GM18951 (cell line): ENCODE results near the gene PHLDB1.
"Not testable (repeated sequence)": the region's sequence is repeated elsewhere in the genome, so short reads cannot be mapped to it uniquely, and the experiment has no call there.

Source experiments
- POLR2A ChIP-seq: IDR thresholded peaks from 4 replicates; pipeline ENCODE4 v1.6.1; 2011; ENCODE audit warnings: mild to moderate bottlenecking; ENCODE audit not compliant: insufficient read length, insufficient read depth; ENCODE audit errors: extremely low read depth
- in situ Hi-C: fragments of 300-500 bp; cut with MboI; formaldehyde crosslinking; loops from one replicate; pipeline ENCODE4 v1.12.0; 2022; ENCODE audit warnings: low sequenced_read_pairs, mixed read lengths, inconsistent platforms; ENCODE audit not compliant: unreplicated experiment

Gene PHLDB1

DNA sequence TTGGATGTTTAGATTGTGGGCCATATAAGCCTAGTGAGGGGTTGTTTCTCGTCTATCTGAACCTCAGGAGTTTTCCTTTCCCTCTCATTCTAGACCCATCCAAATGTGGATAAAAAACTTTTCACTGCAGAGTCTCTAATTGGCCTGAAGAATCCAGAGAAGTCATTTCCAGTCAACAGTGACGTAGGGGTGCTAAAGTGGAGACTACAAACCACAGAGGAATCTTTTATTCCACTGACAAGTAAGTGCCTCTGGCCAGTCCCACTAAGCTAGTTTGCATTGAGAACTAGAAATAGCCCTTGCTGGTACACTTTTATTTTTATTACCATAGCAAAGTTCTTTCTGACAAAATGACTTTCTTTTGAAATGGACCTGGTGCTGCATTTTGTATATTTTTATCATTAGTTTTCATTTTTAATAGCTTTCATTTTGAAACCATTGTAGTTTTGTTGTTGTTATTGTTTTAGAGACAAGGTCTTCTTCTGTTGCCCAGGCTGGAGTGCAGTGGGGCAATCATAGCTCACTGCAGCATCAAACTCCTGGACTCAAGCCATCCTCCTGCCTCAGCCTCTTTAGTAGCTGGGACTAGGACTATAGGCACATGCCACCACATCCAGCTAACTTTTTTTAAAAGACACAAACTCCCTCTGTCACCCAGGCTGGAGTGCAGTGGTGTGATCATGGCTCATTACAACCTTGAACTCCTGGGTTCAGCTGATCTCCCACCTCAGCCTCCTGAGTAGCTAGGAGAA is 14.6 kb upstream of the PHLDB1 start:
- TF ChIP-seq POLR2A, result no peak
- in situ Hi-C loops, result no loop called here

DNA sequence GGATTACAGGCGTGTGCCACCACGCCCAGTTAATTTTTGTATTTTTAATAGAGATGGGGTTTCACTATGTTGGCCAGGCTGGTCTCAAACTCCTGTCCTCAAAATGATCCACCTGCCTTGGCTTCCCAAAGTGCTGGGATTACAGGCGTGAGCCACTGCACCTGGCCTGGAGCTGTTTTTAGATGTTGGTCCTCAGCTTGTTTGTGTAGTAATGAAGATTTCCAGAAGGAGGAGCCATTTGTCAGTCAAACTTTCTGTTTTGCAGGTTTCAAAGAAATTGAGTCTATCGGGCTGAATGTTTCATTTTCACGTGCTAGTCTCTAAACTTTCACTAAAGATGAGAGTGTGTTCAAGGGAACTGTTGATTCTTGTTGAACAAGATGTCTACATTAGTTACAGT is 12.4 kb upstream of the PHLDB1 start:
- in situ Hi-C loops, result not testable (repeated sequence)

DNA sequence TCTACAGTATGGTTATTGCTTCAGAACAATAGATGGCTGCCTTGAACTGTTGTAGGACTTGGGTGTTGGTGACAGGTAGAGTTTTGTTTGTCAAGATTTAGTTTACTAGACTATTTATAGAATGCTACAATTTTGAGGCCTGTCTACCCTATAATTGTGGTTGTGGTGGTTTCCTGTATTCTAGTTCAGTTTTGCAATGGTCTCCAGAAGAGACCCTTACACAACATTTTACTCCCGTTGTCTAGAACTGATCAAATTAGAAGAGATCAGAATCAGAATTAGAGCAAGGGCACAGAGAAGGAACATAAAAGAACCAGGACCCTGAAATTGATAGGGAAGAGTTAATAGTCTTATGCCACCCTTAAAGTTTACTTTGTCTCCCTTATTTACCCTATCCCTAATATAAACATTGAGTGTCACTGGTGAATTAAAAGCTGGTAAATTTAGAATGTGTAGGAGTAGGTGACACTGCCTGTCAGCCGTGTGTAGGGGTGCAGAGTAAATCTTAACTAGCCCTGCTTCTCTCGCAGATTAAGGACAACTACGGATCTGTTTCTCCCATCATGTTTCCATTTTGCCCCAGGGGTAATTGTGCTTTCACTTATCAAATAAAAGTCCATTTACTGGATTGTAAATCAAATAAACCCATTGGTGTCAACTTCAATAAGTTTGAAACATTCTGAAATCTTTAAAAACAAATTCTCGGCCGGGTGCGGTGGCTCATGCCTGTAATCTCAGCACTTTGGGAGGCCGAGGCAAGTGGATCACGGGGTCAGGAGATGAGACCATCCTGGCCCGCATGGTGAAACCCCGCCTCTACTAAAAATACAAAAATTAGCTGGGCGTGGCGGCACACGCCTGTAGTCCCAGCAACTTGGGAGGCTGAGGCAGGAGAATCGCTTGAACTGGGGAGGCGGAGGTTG is 10.9 kb upstream of the PHLDB1 start:
- in situ Hi-C loops, result no loop called here
- TF ChIP-seq POLR2A, result no peak

DNA sequence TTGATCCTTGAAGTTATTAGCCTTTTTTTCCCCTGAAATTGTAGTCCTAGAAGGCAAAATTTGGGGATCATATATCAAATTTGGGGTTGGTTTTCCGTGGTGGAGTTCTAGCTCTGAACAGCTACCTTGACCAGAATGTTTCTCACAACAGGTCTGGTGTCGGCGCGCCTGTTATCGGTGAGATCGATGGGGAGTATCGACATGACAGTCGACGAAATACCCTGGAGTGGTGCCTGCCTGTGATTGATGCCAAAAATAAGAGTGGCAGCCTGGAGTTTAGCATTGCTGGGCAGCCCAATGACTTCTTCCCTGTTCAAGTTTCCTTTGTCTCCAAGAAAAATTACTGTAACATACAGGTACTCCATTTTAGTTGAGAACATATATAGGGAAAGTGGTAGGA is 9.9 kb upstream of the PHLDB1 start:
- TF ChIP-seq POLR2A, result no peak
- in situ Hi-C loops, result no loop called here

DNA sequence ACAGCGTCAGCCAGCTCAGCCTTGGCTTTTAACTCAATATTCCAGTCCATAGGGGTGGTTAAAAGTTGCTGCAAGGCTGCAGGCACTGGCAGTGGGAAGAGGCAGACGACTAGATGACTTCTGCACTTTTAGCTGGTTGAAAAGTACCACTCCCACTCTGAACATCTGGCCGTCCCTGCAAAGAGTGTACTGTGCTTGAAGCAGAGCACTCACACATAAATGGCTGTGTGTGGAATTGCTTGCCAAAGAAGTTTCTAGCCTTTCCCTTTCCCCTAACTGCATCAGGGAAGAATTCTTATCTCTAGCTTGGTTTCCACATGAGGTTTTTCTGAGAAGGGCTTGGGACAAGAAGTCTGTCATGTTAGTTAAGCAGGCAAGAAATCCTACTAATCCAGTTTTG is 5.1 kb upstream of the PHLDB1 start:
- TF ChIP-seq POLR2A, result no peak
- in situ Hi-C loops, result no loop called here

DNA sequence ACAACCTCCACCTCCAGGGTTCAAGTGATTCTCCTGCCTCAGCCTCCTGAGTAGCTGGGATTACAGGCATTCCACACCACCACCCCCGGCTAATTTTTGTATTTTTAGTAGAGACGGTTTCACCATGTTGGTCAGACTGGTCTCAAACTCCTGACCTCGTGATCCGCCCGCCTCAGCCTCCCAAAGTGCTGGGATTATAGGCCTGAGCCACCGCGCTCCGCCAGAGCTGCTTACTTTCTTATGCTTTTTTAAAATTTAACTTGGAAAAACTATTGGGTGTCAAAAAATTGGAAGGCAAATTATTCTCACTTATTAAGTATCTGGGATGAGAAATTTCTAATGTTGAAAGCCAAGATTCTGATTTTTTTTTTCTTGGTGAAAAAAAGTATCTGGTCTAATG is 3.7 kb upstream of the PHLDB1 start:
- in situ Hi-C loops, result not testable (repeated sequence)

DNA sequence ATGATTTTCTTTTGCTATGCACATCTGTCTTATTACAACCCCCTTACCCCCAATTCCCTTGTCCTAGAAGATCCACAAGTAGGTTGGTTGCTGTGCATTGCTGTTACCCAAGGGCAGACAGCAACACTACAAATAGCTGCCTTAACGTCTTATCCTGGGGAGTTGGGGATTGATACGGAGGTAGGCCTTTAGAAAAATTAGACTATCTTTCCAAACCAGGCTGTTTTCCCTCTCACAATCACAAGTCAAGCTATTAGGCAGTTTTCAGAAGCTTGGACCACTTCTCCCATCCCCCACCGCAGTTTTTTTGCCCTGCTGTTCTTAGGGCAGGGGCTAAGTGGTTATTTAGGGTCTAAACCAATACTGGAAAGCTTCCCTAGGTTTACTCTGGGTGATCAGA is 2.8 kb upstream of the PHLDB1 start:
- in situ Hi-C loops, result no loop called here
- no peak for TF ChIP-seq POLR2A

DNA sequence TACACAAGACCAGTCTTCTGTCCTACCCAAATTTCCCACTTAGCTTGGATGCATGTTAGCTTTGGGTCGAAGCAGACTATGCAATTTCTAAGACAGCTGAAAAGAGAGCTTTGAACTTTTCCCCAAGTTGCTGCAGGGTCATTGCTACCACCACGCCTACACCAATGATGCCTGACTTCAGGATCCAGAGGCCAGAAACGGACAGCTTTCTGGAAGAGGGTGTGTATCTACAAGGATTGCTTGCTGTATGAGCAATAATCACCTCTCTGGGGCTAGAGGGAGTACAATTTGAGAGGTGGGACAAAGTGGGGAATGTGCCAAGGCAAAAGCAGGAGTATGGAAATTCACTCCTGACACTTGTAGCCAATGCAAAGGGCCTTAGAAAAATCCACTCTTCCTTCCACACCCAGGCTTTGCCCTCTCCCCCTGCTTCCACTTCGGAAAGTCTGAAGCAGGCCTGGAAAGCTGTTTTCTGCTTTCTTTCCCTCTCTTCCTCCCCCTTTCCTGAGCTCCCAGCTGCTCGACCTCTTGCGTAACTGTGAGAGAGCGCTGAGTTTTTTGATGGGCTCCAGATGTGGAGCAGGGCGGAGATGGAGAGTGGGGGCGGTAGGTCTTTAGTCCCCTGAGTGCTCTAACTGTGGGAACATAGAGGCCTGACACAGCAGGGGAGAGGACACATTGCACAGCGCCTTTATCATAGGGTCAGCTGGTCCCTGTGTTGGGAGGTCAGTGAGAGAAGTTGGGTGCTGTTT is 2.1 kb upstream of the PHLDB1 start:
- in situ Hi-C loops, result no loop called here
- no peak for TF ChIP-seq POLR2A

DNA sequence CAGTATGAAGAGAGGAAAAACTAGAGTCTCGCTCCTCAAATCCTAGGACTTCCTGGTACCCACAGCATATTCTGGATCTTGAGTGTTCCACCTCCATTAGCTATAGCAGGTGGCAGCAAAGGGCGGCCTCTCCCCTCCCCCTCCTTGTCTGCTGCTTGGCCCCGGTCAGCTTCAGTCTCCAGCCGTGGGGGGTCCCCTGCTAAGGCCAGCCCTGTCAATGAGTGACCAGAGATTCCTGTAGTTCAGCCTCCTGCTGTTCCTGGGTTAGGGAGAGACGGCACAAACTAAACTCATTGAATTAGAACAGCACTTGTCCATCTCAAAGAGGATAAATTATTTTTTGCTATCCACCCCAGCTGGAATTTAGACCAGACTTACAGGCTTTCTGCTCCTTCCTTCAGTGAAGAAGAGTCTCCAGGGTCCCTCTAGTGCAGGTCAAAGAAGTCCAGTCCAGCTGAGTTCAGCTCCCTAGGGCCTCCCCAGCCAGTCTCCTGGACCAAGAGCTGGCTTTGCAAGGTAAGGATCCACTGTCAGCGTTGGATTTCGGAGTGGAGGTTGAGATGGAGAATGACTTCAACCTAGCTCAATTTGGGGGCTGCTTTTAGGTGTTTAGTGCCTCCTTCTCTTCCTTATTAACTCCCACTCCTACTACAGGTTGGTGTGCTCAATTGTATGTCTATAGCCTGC is 1.1 kb upstream of the PHLDB1 start:
- in situ Hi-C loops, result no loop called here
- no peak for TF ChIP-seq POLR2A

DNA sequence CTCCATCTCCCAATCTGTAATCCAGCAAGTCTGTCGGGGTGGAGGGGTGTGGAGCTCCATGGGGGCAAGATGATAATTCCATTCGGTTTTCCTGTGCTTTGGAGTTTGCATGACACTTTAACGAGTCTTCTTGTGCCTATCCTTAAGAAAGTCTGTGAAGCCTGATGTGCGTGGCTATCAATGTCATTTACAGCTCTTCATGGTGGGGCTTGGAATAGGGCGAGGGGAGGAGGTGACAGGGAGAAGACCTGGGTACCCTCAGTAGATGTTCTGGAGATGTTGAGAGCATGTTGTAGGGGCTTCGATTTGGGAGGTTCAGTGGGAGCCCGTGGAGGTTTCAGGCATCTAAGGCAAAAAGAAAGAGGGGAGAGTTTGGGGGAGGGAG is 579 bp upstream of the PHLDB1 start:
- in situ Hi-C loops, result no loop called here
- no peak for TF ChIP-seq POLR2A

DNA sequence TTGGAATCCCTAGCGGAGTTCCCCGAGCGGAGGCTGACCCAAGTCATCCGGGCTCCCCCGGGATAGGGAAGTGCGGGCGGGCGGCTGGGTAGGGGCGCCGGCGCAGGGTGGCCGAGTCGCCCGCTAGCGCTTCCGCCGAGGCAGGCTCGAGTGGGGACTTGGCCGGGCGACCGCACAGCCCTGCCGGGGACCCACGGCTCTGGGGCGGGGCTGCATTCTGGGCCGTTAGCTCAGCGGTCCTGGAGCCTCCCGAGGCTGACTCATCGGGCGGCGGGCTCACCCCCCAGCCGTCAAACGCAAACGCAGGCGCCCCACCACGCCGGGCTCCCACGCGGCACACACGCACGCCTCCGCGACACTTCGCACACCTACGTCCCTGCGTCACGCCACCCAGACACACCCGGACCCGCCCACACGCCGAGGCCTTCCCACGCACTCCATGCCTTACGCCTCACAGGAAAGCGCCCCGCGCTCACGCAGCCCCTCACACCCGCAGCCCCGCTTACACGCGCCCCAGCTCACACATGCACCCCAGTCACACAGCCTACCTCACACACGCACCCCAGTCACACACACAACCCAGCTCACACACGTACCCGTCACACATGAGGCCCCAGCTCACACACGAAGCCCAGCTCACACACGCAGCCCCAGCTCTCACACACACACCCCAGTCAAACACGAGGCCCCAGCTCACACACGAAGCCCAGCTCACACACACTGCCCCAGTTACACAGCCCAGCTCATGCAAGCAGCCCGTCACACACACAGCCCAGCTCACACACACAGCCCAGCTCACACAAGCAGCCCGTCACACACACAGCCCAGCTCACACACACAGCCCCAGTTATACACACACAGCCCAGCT is 1.2 kb downstream of the PHLDB1 start:
- TF ChIP-seq POLR2A, result no peak
- in situ Hi-C loops, result no loop called here
